GM12892 (cell line): ENCODE measurements around the gene NPNT.

ENCODE experiments used
- POLR2A ChIP-seq: IDR thresholded peaks from 2 replicates; pipeline ENCODE4 v1.6.1; 2011; ENCODE audit warnings: low read depth, low read length, control low read depth
- POLR2AphosphoS5 ChIP-seq: IDR thresholded peaks from 2 replicates; pipeline ENCODE4 v1.6.1; 2011; ENCODE audit warnings: low read depth, low read length, control low read depth
- TAF1 ChIP-seq: IDR thresholded peaks from 2 replicates; pipeline ENCODE4 v1.6.1; 2011; ENCODE audit warnings: low read depth, mild to moderate bottlenecking, control low read depth, low read length, borderline replicate concordance

GRCh38 chr4:105969575-105969974 lies 74.3 kb downstream of the NPNT start:
- TF ChIP-seq POLR2A = no peak
- no peak for TF ChIP-seq POLR2AphosphoS5
- no peak for TF ChIP-seq TAF1
